Chondrocyte (in vitro differentiated cells): ENCODE data around the gene IGF2BP1. TPM values are rescaled to one million over a fixed set of nuclear protein-coding genes. Genes with fewer than 3 reads are reported as not detected.
"Not testable (repeated sequence)": the region's sequence is repeated elsewhere in the genome, so short reads cannot be mapped to it uniquely, and the experiment has no call there.

Experiments
- DNase-seq: peaks from one replicate; pipeline ENCODE4 v3.0.0; 2021; ENCODE audit warnings: mixed read lengths, low spot score
- H3K27ac Mint-ChIP-seq: one replicate; pipeline ENCODE4 v1.8.0; 2021; ENCODE audit warnings: mild to moderate bottlenecking, moderate library complexity, mixed read lengths; ENCODE audit not compliant: unreplicated experiment
- H3K27me3 Mint-ChIP-seq: 2 replicates; pipeline ENCODE4 v1.8.0; 2021; ENCODE audit warnings: low read depth, mixed read lengths
- H3K36me3 Mint-ChIP-seq: 2 replicates; pipeline ENCODE4 v1.8.0; 2021; ENCODE audit warnings: low read depth, mixed read lengths
- H3K4me1 Mint-ChIP-seq: 2 replicates; pipeline ENCODE4 v1.8.0; 2021; ENCODE audit warnings: low read depth, mild to moderate bottlenecking, mixed read lengths
- H3K4me3 Mint-ChIP-seq: one replicate; pipeline ENCODE4 v1.8.0; 2021; ENCODE audit warnings: mild to moderate bottlenecking, moderate library complexity, mixed read lengths; ENCODE audit not compliant: unreplicated experiment
- H3K9me3 Mint-ChIP-seq: 2 replicates; pipeline ENCODE4 v1.8.0; 2021; ENCODE audit warnings: low read depth, mixed read lengths
- CTCF ChIP-seq: fragments of 200-600 bp; sonication (generic); IDR thresholded peaks from 2 replicates; pipeline ENCODE4 v1.5.0; 2021; ENCODE audit warnings: antibody characterized with exemption, mild to moderate bottlenecking, moderate library complexity
- total RNA-seq: library from RNA; stranded (reverse); gene quantifications from 3 replicates; pipeline ENCODE4 v1.2.1, GENCODE V29; 2021

Gene IGF2BP1
- total RNA-seq, 1 donor from 2014 or later: 60.0 TPM

DNA sequence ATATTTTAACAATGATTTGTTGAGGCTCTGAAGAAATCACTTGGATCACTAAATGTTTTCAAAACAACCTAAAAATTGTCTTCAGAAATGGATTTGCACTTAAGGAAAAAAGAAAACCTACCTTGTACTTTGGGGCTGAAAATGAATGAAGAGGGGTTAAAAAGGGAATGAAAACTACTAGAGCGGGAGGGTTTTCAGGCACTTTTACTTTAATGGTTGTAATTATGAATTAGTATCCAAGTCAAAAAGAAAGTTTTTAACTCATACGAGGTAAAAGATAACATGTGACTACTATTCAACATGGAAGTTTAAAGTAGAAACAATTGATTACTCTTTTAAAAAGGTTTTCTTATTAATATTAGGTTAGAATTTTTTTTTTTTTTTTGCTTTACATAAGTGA, 5.1 kb downstream of the IGF2BP1 start:
- no peak for DNase-seq
- peak overlapping the region; percentile 96 for H3K27ac Mint-ChIP-seq
- no peaks in the 10 kb centered on the region for H3K9me3 Mint-ChIP-seq
- TF ChIP-seq CTCF: no peak
- peaks cover 8% of the 10 kb centered on the region for H3K36me3 Mint-ChIP-seq
- peaks cover 76% of the 10 kb centered on the region for H3K4me1 Mint-ChIP-seq
- no peaks in the 10 kb centered on the region for H3K27me3 Mint-ChIP-seq
- H3K4me3 Mint-ChIP-seq: peak overlapping the region; percentile 93

- H3K36me3 Mint-ChIP-seq: peaks cover 8% of the 10 kb centered on the region
- H3K4me1 Mint-ChIP-seq: peaks cover 80% of the 10 kb centered on the region
- no peaks in the 10 kb centered on the region for H3K27me3 Mint-ChIP-seq
- no peaks in the 10 kb centered on the region for H3K9me3 Mint-ChIP-seq
- H3K27ac Mint-ChIP-seq: peak overlapping the region; percentile 92
- no peak for DNase-seq
- H3K4me3 Mint-ChIP-seq: peak overlapping the region; percentile 86
- TF ChIP-seq CTCF: no peak
Observed at GRCh38 chr17:49002766-49003165, 5.6 kb downstream of the IGF2BP1 start.

GRCh38 chr17:49003557-49004511, 6.6 kb downstream of the IGF2BP1 start:
- Mint-ChIP-seq H3K9me3 (no peaks in the 10 kb centered on the region), H3K4me1 (peaks cover 90% of the 10 kb centered on the region), H3K36me3 (peaks cover 5% of the 10 kb centered on the region), H3K4me3 (peak overlapping the region; percentile 86), H3K27me3 (no peaks in the 10 kb centered on the region), H3K27ac (peak overlapping the region; percentile 92)
- DNase-seq: no peak
- peak; percentile 42 for TF ChIP-seq CTCF

GRCh38 chr17:49005140-49005539, 8.0 kb downstream of the IGF2BP1 start:
- Mint-ChIP-seq H3K4me3 (no peak overlapping the region), H3K27ac (peak overlapping the region; percentile 42)

GRCh38 chr17:49008908-49009307, 11.7 kb downstream of the IGF2BP1 start:
- H3K27ac Mint-ChIP-seq: not testable (repeated sequence)

More at GRCh38 chr17:49005140-49005539, 8.0 kb downstream of the IGF2BP1 start:
- H3K9me3 Mint-ChIP-seq: no peaks in the 10 kb centered on the region
- H3K4me1 Mint-ChIP-seq: peaks cover 83% of the 10 kb centered on the region
- no peak for TF ChIP-seq CTCF
- DNase-seq: no peak
- H3K36me3 Mint-ChIP-seq: peaks cover 5% of the 10 kb centered on the region
- no peaks in the 10 kb centered on the region for H3K27me3 Mint-ChIP-seq

More at GRCh38 chr17:49008908-49009307, 11.7 kb downstream of the IGF2BP1 start:
- H3K9me3 Mint-ChIP-seq, H3K36me3 Mint-ChIP-seq, H3K27me3 Mint-ChIP-seq, H3K4me3 Mint-ChIP-seq, DNase-seq: not testable (repeated sequence)
- peaks cover 67% of the 10 kb centered on the region for H3K4me1 Mint-ChIP-seq
